ENCODE data around the gene NME7.
"Not testable (repeated sequence)": the region's sequence is repeated elsewhere in the genome, so short reads cannot be mapped to it uniquely, and the experiment has no call there.

Gene NME7

GRCh38 chr1:169305948-169306347, 61.6 kb downstream of the NME7 start:
- DNase-seq (ENCODE audit: low spot score): no peak

- no peak for DNase-seq (ENCODE audit: low spot score)
These were observed 62.2 kb downstream of the NME7 start for GRCh38 chr1:169305356-169305755.

- no peak for DNase-seq (ENCODE audit: low spot score)
These were observed 66.7 kb downstream of the NME7 start for GRCh38 chr1:169300854-169301253.

- DNase-seq (ENCODE audit: low spot score): no peak
These were observed 69.2 kb downstream of the NME7 start for GRCh38 chr1:169298441-169298840.

GRCh38 chr1:169295846-169296245, 71.8 kb downstream of the NME7 start:
- no peak for DNase-seq (ENCODE audit: low spot score)

GRCh38 chr1:169295425-169295824, 72.2 kb downstream of the NME7 start:
- DNase-seq (ENCODE audit: low spot score): no peak

- DNase-seq (ENCODE audit: low spot score): no peak
These were observed 78.6 kb downstream of the NME7 start for GRCh38 chr1:169289016-169289415.

GRCh38 chr1:169288011-169288414, 79.6 kb downstream of the NME7 start:
- no peak for DNase-seq (ENCODE audit: low spot score)

- DNase-seq (ENCODE audit: low spot score): no peak
These were observed 80.3 kb downstream of the NME7 start for GRCh38 chr1:169287280-169287679.

GRCh38 chr1:169281562-169281961, 86.0 kb downstream of the NME7 start:
- not testable (repeated sequence) for DNase-seq (ENCODE audit: low spot score)

GRCh38 chr1:169271098-169271497, 96.5 kb downstream of the NME7 start:
- DNase-seq (ENCODE audit: low spot score): no peak

GRCh38 chr1:169266133-169266532, 101.5 kb downstream of the NME7 start:
- no peak for DNase-seq (ENCODE audit: low spot score)

- no peak for DNase-seq (ENCODE audit: low spot score)
These were observed 104.5 kb downstream of the NME7 start for GRCh38 chr1:169263059-169263458.

GRCh38 chr1:169261884-169262283, 105.7 kb downstream of the NME7 start:
- no peak for DNase-seq (ENCODE audit: low spot score)

GRCh38 chr1:169260478-169261151, 107.0 kb downstream of the NME7 start:
- no peak for DNase-seq (ENCODE audit: low spot score)

- DNase-seq (ENCODE audit: low spot score): no peak
These were observed 107.8 kb downstream of the NME7 start for GRCh38 chr1:169259816-169260215.

GRCh38 chr1:169250795-169251194, 116.8 kb downstream of the NME7 start:
- no peak for DNase-seq (ENCODE audit: low spot score)

GRCh38 chr1:169250022-169250421, 117.6 kb downstream of the NME7 start:
- DNase-seq (ENCODE audit: low spot score): no peak

- DNase-seq (ENCODE audit: low spot score): no peak
These were observed 118.0 kb downstream of the NME7 start for GRCh38 chr1:169249611-169250010.

GRCh38 chr1:169245706-169246105, 121.9 kb downstream of the NME7 start:
- DNase-seq (ENCODE audit: low spot score): no peak

GRCh38 chr1:169240449-169241232, 127.0 kb downstream of the NME7 start:
- DNase-seq (ENCODE audit: low spot score): no peak

GRCh38 chr1:169236880-169237279, 130.7 kb downstream of the NME7 start:
- no peak for DNase-seq (ENCODE audit: low spot score)

- no peak for DNase-seq (ENCODE audit: low spot score)
These were observed 131.5 kb downstream of the NME7 start for GRCh38 chr1:169236143-169236542.
